Neural cell (in vitro differentiated cells): Measurements from ENCODE around the gene DOK6.

Experiments used
- POLR2AphosphoS5 ChIP-seq: IDR thresholded peaks from 2 replicates; pipeline ENCODE4 v1.6.1; 2012
- TF ChIP-seq, protein P1 (sequence below): fragments of 450-650 bp; IDR thresholded peaks from 2 replicates; pipeline ENCODE4 v1.5.1; 2014; ENCODE audit warnings: antibody characterized with exemption, mild to moderate bottlenecking, moderate library complexity; ENCODE audit not compliant: poor library complexity, severe bottlenecking

GRCh38 chr18:69843015-69843414 is 442.3 kb downstream of the DOK6 start:
- TF ChIP-seq, protein P1, sequence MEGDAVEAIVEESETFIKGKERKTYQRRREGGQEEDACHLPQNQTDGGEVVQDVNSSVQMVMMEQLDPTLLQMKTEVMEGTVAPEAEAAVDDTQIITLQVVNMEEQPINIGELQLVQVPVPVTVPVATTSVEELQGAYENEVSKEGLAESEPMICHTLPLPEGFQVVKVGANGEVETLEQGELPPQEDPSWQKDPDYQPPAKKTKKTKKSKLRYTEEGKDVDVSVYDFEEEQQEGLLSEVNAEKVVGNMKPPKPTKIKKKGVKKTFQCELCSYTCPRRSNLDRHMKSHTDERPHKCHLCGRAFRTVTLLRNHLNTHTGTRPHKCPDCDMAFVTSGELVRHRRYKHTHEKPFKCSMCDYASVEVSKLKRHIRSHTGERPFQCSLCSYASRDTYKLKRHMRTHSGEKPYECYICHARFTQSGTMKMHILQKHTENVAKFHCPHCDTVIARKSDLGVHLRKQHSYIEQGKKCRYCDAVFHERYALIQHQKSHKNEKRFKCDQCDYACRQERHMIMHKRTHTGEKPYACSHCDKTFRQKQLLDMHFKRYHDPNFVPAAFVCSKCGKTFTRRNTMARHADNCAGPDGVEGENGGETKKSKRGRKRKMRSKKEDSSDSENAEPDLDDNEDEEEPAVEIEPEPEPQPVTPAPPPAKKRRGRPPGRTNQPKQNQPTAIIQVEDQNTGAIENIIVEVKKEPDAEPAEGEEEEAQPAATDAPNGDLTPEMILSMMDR = no peak
- no peak for TF ChIP-seq POLR2AphosphoS5
